Measurements from ENCODE around the gene TANGO2.

GRCh38 chr22:20091690-20092476 lies 71.0 kb downstream of the TANGO2 start:
- TF ChIP-seq CTCF (IDR thresholded peaks at IDR 0.05) (no peak), POLR2A (IDR thresholded peaks at IDR 0.05) (no peak)

All from lower leg skin (tissue), 3 donors.